DOHH2 (cell line): ENCODE data around the gene PGA4.
"Not testable (repeated sequence)": the region's sequence is repeated elsewhere in the genome, so short reads cannot be mapped to it uniquely, and the experiment has no call there.

ENCODE experiments used
- CTCF ChIP-seq: fragments of 200-600 bp; sonication (generic); IDR thresholded peaks from one replicate; pipeline ENCODE4 v1.5.1; 2014; ENCODE audit warnings: antibody characterized with exemption, mild to moderate bottlenecking, low read depth, low read length; ENCODE audit not compliant: poor library complexity, severe bottlenecking
- EZH2phosphoT487 ChIP-seq: fragments of 200-600 bp; sonication (generic); IDR thresholded peaks from 2 replicates; pipeline ENCODE4 v1.6.1; 2017; ENCODE audit warnings: borderline replicate concordance, mild to moderate bottlenecking, antibody characterized with exemption, low read length, moderate library complexity, mixed read lengths

- not testable (repeated sequence) for TF ChIP-seq CTCF, EZH2phosphoT487
Observed at GRCh38 chr11:61180205-61180604, 41.9 kb upstream of the PGA4 start.
